ENCODE results near the gene OAF. TPM values are rescaled to one million over a fixed set of nuclear protein-coding genes. Genes with fewer than 3 reads are reported as not detected.
"Not testable (repeated sequence)": the region's sequence is repeated elsewhere in the genome, so short reads cannot be mapped to it uniquely, and the experiment has no call there.

The OAF gene
- polyA plus RNA-seq, 10 donors, result 25.7 to 72.2 (median 52.6) TPM

- DNase-seq, result no peak
Observed at GRCh38 chr11:120238968-120239620, 28.3 kb downstream of the OAF start.

- no peak for DNase-seq
Observed at GRCh38 chr11:120239713-120240640, 29.1 kb downstream of the OAF start, which contains the start of gene POU2F3. Gene POU2F3 (plus strand): TSS chr11:120240140. CDS start chr11:120240344, 204 bp downstream.

GRCh38 chr11:120240866-120241265 lies 30.0 kb downstream of the OAF start:
- no peak for DNase-seq

- no peak for DNase-seq
Observed at GRCh38 chr11:120241277-120241676, 30.4 kb downstream of the OAF start.

- no peak for DNase-seq
Observed at GRCh38 chr11:120243221-120243620, 32.4 kb downstream of the OAF start.

- DNase-seq, result no peak
Observed at GRCh38 chr11:120244476-120245365, 33.9 kb downstream of the OAF start.

- no peak for DNase-seq
Observed at GRCh38 chr11:120245434-120245833, 34.6 kb downstream of the OAF start.

GRCh38 chr11:120248551-120249278 lies 37.9 kb downstream of the OAF start:
- no peak for DNase-seq

- peak in 2 of 3 donors; percentile 48 to 71 for DNase-seq
Observed at GRCh38 chr11:120249279-120250262, 38.7 kb downstream of the OAF start.

- DNase-seq, result not testable (repeated sequence)
Observed at GRCh38 chr11:120253377-120253776, 42.5 kb downstream of the OAF start.

GRCh38 chr11:120254788-120255518 lies 44.1 kb downstream of the OAF start:
- no peak for DNase-seq

- no peak for DNase-seq
Observed at GRCh38 chr11:120255519-120255866, 44.7 kb downstream of the OAF start.

- DNase-seq, result no peak
Observed at GRCh38 chr11:120256178-120256577, 45.3 kb downstream of the OAF start.

- DNase-seq, result no peak
Observed at GRCh38 chr11:120256779-120257178, 45.9 kb downstream of the OAF start.

- DNase-seq, result no peak
Observed at GRCh38 chr11:120257346-120257745, 46.5 kb downstream of the OAF start.

GRCh38 chr11:120258661-120259060 lies 47.8 kb downstream of the OAF start:
- DNase-seq, result no peak

- DNase-seq, result no peak
Observed at GRCh38 chr11:120259241-120259640, 48.4 kb downstream of the OAF start.

- no peak for DNase-seq
Observed at GRCh38 chr11:120259988-120260565, 49.2 kb downstream of the OAF start.

- DNase-seq, result no peak
Observed at GRCh38 chr11:120260616-120261015, 49.8 kb downstream of the OAF start.

Measured in muscle of back (tissue), 11 donors.